HG02840 (cell line): Measurements from ENCODE around the gene TMEM25.
"Not testable (repeated sequence)": the region's sequence is repeated elsewhere in the genome, so short reads cannot be mapped to it uniquely, and the experiment has no call there.

ENCODE experiments used
- ATAC-seq: cut with Tn5 transposase; IDR thresholded peaks from one replicate; pipeline ENCODE4 v1.9.1; 2021; ENCODE audit warnings: mild to moderate bottlenecking, moderate library complexity, moderate number of reproducible peaks; ENCODE audit not compliant: unreplicated experiment, low FRiP score

The TMEM25 gene

DNA sequence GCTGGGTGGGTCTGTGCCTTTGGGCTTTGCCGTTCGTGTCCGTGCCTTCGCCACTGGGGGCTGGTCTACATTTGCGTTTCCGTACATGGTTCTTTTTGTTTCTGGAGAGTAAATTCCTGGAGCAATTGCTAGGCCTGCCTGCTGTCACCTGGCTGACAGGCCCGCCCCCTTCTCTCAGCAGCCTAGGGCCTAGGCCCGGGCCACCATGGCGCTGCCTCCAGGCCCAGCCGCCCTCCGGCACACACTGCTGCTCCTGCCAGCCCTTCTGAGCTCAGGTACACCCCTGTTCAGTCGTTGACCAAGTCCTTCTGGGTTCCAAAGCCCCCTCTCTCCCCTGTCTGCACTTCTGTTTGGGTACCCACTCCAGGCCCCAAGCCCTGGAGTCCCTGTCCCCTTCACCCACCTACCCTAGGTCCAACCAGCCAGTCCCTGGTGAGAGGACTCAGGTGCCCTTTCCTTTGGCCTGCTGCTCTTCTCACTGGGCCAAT, 649 bp downstream of the TMEM25 start:
- peak; percentile 10 for ATAC-seq

DNA sequence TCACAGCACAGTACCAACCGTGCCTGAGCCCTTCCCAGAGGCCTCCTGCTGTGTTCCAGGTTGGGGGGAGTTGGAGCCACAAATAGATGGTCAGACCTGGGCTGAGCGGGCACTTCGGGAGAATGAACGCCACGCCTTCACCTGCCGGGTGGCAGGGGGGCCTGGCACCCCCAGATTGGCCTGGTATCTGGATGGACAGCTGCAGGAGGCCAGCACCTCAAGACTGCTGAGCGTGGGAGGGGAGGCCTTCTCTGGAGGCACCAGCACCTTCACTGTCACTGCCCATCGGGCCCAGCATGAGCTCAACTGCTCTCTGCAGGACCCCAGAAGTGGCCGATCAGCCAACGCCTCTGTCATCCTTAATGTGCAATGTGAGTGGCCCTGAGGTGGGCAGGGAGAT, 1.1 kb downstream of the TMEM25 start:
- ATAC-seq = no peak

DNA sequence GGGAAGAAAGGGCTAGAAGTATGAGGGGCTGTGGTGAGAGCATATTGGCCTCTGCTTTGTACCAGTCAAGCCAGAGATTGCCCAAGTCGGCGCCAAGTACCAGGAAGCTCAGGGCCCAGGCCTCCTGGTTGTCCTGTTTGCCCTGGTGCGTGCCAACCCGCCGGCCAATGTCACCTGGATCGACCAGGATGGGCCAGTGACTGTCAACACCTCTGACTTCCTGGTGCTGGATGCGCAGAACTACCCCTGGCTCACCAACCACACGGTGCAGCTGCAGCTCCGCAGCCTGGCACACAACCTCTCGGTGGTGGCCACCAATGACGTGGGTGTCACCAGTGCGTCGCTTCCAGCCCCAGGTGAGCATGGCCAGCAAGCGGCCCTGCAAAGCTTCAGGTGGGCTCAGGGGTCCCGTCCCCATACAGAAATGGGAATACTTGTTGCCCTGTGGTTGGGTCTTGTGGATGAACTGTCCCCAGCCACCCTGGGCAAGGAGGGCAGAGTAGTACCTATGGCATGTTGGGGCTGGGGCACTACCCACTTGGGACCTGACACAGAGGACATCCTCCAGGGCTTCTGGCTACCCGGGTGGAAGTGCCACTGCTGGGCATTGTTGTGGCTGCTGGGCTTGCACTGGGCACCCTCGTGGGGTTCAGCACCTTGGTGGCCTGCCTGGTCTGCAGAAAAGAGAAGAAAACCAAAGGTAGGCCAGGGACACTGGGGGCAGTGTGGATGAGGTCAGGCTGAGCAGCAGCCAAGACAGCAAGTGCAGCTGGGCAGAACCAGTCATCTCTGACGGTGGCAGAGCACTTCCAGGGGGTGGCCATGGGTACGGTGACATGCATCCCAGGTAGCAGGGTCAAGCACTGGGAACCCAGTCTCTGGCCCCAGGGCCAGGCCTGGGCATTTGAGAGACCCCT, 2.1 kb downstream of the TMEM25 start:
- no peak for ATAC-seq

DNA sequence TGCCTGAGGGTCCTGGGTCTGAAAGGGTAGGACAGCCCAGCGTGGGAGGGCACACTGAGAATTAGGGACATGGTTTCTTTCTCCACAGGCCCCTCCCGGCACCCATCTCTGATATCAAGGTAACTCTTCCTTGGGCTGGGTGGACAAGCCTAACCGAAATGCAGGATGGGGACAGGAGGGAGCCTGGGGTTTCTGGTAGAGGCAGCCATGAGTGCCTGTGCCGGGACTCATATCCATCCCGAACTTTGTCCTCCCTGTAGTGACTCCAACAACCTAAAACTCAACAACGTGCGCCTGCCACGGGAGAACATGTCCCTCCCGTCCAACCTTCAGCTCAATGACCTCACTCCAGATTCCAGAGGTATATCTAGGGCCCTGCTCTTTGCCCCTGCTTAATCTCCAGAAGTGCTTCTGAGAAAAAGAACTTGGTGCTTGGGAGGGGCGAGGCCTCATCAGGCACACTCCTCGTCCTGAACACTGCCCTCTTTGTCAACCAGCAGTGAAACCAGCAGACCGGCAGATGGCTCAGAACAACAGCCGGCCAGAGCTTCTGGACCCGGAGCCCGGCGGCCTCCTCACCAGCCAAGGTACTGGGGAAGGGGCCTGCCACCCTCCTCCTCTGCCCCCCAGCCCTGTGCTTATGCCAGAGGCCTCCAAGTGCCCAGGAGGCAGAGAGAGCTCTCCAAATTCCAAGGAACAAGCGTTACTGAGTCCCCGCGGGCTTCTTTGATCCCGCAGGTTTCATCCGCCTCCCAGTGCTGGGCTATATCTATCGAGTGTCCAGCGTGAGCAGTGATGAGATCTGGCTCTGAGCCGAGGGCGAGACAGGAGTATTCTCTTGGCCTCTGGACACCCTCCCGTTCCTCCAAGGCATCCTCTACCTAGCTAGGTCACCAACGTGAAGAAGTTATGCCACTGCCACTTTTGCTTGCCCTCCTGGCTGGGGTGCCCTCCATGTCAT, 3.1 kb downstream of the TMEM25 start:
- ATAC-seq = no peak

DNA sequence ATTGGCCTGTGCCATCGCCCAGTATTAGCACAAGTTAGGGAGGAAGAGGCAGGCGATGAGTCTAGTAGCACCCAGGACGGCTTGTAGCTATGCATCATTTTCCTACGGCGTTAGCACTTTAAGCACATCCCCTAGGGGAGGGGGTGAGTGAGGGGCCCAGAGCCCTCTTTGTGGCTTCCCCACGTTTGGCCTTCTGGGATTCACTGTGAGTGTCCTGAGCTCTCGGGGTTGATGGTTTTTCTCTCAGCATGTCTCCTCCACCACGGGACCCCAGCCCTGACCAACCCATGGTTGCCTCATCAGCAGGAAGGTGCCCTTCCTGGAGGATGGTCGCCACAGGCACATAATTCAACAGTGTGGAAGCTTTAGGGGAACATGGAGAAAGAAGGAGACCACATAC, 4.3 kb downstream of the TMEM25 start:
- ATAC-seq = no peak

DNA sequence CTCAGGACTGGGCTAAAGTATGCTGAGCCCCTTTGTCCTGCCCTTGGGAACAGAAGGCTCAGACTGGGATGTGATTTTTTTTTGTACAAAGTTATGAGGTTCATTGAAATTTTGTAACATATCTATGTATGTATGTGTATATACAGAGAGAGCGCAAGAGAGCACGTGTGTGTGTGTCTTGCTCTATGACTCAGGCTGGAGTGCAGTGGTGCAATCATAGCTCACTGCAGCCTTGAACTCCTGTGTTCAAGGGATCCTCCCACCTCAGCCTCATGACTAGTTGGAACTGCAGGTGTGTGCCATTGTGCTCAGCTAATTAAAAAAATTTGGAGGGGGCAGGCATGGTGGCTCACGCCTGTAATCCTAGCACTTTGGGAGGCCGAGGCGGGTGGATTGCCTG, 5.7 kb downstream of the TMEM25 start:
- no peak for ATAC-seq

DNA sequence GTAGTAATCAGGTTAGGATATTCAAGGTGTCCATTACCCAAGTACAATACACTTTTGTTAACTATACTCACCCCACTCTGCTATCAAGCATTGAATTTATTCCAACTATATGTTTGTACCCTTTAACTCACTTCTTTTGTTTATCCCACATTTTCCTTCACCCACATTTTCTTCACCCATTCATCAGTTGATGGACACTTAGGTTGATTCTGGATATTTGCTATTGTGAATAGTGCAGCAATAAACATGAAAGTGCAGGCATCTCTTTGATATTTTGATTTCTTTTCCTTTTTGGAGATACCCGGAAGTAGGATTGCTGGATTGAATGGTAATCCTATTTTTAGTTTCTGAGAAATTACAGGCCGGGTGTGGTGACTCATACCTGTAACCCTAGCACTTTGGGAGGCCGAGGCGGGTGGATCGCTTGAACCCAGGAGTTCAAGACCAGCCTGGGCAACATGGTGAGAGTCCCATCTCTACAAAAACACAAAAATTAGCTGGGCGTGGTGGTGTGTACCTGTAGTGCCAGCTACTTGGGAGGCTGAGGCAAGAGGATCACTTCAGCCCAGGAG, 6.5 kb downstream of the TMEM25 start:
- ATAC-seq = no peak

DNA sequence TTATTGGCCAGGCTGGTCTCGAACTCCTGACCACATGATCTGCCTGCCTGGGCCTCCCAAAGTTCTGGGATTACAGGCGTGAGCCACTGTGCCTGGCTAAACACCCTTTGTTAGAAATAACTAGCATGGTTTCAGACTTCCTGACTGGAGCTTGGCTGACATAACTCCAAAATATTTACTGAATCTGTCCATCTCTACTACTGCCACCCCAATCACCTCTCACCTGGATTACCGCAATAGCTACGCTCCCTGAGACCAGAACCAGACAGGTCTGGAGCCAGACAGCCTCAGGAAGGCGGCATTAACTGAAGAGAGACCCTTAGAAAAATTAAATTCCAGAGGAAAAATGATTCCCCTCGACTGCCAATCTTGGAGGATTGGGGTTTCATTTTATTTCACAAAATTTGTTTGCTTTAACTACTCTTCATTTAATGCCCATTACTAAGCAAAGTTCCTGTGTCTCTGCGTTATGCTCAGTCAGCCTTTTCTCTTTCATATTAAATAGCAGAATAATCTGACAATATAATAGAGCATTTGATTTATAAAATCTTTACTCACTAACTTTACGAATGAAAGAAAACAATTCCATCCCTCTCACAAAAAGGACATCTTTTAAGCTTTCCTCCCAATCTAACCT, 13.1 kb downstream of the TMEM25 start:
- no peak for ATAC-seq

DNA sequence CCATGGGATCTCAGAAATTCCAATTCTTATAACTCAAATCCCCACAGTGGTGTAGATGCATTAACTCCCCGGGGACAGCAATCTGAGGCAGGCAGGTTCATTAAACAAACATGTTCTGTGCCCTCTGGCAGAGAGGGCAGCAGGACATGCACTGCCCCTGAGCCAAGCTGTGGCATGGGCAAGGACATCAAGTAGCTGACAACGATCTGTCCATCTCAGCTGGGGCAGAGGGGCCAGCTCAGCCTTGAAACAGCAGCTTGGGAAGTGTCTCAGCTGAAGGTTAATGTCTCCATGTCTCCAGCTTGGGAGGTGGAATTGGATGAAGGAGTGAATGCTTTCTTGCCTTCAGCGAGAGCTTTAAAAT, 13.6 kb downstream of the TMEM25 start:
- no peak for ATAC-seq

DNA sequence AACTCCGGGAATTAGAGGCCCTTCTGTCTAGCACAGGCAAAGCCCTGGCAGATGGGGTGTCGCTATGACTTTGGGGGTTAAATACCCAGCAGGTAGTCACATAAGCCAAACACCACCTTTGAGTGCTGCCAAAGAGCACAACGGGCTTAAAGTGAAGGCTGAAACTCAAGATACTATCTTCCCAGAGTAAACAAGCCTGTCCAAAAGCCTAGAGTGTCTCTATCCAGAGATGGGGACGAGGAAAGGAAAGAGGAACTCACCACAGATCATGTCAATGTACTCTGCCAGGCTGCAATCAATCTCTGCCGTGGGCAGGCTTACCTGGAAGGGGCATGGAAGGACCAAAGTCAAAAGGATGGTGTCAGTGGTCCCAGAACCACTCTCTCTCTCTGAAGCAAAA, 14.5 kb downstream of the TMEM25 start:
- ATAC-seq = no peak

DNA sequence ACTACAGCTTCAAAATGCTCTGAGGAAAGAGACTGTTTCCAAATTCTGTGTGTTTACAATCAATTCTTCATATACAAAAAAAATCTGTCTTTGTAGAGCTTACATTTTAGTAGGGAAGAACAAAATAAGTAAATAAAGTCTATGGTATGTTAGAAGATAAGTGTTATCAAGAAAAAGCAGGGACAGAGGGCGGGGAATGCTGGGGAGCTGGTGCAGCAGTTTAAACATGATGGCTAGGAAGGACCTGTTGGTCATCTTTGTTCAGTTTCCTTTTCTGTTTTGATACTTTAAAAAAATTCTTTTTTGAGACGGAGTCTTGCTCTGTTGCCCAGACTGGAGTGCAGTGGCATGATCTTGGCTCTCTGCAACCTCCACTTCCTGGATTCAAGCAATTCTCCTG, 16.1 kb downstream of the TMEM25 start:
- ATAC-seq = no peak

DNA sequence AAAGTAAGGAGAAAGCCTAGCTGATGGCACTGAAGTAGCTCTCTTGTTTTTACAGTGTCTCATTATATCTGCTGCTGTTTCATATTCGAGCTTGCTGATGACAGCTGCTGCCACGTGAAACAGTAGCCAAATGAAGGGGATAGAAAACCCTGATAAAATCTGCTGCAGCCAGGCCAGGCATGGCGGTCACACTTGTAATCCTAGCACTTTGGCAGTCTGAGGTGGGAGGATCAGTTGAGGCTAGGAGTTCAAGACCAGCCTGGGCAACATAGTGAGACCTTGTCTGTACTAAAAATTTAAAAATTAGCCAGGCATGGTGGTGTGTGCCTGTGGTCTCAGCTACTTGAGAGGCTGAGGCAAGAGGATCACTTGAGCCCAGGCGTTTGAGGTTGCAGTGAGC, 21.3 kb downstream of the TMEM25 start:
- no peak for ATAC-seq

DNA sequence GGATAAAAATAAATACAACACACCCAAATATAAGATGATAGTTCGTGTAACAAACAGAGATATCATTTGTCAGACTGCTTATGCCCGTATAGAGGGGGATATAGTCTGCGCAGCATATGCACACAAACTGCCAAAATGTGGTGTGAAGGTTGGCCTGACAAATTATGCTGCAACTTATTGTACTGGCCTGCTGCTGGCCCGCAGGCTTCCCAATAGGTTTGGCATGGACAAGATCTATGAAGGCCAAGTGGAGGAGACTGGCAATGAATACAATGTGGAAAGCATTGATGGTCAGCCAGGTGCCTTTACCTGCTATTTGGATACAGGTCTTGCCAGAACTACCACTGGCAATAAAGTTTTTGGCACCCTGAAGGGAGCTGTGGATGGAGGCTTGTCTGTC, 29.8 kb downstream of the TMEM25 start:
- ATAC-seq = no peak

DNA sequence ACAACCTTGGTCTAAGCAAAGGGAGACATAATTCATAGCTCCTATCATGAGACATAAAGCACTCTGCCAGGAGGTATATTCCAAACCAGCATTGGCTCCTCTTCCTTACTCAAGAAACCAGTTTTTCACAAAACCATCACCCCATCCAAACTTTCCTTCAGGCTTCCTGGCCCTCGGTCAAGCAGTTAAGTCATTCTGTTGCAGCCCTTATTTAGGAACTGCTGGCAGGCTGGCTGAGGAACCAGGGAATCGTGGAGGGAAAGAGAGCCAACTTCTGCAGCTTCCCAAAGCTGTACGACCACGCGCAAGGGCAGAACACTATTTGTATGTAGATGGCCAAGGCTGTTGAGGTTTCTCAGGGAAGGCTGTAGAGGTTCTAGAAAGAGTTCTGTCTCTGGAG, 34.1 kb downstream of the TMEM25 start:
- ATAC-seq = no peak

DNA sequence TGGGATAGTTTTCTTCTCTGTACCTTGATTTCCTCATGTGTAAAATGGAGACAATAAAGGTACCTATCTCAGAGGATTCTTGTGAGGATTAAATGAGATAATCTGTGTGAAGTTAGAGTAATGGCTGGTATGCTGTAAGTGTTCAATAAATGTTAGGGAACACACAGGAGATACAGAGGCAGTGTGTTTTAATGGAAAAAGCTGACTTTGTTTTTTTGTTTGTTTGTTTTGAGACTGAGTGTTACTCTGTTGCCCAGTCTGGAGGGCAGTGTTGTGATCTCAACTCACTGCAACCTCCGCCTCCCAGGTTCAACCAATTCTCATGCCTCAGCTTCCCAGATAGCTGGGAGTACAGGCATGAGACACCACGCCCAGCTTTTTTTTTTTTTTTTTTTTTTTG, 38.7 kb downstream of the TMEM25 start:
- ATAC-seq = no peak

DNA sequence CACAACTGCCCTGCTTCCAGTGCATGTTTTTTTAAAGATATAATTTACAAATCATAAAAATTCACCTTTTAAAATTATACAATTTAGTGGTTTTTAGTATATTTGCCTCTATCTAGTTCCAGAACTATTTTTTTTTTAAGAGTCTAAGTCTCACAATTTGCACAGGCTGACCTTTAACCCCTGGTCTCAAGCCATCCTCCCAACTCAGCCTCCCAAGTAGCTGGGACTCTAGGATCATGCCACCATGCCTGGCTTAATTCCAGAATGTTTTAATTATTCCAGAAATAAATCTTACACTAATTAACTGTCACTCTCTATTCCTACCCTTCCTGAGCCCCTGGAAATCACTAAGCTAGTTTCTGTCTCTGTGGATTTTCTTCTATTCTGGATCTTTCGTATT, 39.8 kb downstream of the TMEM25 start:
- ATAC-seq = no peak

DNA sequence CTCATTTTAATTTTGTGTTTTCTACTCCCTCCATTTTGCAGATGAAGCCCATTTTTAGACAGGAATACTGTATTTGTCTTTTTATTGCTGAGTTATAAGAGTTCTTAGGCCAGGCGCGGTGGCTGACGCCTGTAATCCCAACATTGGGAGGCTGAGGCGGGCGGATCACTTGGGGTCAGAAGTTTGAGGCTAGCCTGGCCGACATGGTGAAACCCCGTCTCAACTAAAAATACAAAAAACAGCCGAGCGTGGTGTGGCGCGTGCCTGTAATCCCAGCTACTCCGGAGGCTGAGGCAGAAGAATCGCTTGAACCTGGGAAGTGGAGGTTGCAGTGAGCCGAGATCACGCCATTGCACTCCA, 40.7 kb downstream of the TMEM25 start:
- not testable (repeated sequence) for ATAC-seq

DNA sequence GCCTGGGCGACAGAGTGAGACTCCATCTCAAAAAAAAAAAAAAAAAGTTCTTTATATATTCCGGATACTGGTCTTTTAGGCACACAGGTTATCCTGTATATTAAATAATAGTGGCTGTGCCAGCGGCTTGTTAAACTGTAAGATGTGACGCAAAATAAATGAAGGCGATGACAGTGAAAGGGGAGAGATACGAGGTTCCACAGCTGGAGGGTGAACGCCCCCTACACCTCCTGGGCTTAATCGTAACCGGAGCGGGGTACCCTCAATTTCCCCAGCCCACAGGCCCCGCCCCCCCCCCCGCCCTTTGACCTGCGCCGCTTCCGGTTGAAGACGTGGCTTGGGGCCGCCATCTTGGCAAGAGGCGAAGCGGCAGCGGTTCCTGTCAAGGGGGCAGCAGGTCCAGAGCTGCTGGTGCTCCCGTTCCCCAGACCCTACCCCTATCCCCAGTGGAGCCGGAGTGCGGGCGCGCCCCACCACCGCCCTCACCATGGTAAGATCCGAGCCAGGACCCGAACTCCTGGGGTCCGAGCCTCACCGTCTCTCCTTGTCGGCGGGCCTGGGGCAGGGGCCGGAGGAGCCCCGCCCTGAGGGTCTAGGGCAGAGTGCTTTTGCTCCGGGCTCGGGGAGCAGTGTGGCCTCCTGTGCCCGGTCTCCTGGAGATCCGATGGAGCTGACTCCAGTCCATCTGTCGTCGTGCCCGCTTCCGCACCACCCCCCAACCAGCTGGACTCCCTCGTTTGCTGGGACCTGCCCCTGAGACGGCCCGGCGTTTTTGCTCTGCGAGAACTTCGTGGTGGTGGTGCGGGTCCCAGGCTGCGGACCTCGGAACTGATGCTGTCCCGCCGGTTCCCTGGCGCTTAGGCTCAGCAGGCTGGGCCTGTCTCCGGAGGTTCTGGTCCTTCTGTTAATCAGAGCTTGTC, 41.3 kb downstream of the TMEM25 start, which contains the start of gene ARCN1:
TSS of gene ARCN1 (plus strand) at position 349 of the 920 bp plus-strand sequence. CDS start at position 488, 139 bp downstream.
- ATAC-seq = no peak

DNA sequence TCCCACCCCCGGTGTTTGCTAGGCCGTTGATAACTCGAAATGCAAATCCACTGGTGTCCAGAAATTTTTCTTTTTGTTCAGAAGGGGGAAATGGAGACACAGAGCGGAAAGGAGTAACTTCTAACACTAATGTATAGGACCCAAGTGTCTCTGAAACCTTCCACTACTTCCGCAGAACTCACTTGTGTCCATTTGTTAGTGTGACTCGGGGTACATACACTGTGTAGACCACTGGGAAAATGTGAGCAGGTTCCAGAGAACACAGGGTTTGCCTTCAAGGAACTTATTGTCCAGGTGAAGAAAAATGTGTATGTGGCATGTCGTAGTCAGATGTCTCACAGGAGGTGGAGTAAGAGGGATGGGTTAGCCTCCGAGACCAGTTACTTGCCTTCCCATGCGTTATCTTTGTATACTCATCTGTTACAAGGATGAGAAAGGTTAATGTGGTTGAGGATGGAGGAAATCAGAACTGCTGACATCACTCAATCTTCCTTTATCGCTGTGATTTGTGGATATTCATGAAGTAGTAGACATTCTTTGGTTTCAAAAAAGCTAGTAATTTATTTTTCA, 42.1 kb downstream of the TMEM25 start:
- no peak for ATAC-seq
